ENCODE data around the gene NTN4. TPM values are rescaled to one million over a fixed set of nuclear protein-coding genes. Genes with fewer than 3 reads are reported as not detected.
"Not testable (repeated sequence)": the region's sequence is repeated elsewhere in the genome, so short reads cannot be mapped to it uniquely, and the experiment has no call there.

NTN4 gene
- total RNA-seq, 1 donor, result 135 TPM

GRCh38 chr12:95736631-95737030 is 53.9 kb downstream of the NTN4 start:
- no peak for DNase-seq (ENCODE audit: low read depth)
- no peak overlapping the region for H3K4me3 ChIP-seq (ENCODE audit: low read depth, low read length)
- no peak for TF ChIP-seq CTCF (IDR thresholded peaks at IDR 0.05; ENCODE audit: insufficient read depth, low read depth, low read length)

GRCh38 chr12:95735728-95736127 is 54.8 kb downstream of the NTN4 start:
- not testable (repeated sequence) for DNase-seq (ENCODE audit: low read depth); H3K4me3 ChIP-seq (ENCODE audit: low read depth, low read length)

- H3K4me3 ChIP-seq (ENCODE audit: low read depth, low read length), result no peak overlapping the region
- TF ChIP-seq CTCF (IDR thresholded peaks at IDR 0.05; ENCODE audit: insufficient read depth, low read depth, low read length), result no peak
- peak; percentile 90 for DNase-seq (ENCODE audit: low read depth)
Observed at GRCh38 chr12:95733141-95733825, 57.3 kb downstream of the NTN4 start.

- no peak overlapping the region for H3K4me3 ChIP-seq (ENCODE audit: low read depth, low read length)
- TF ChIP-seq CTCF (IDR thresholded peaks at IDR 0.05; ENCODE audit: insufficient read depth, low read depth, low read length), result no peak
- no peak for DNase-seq (ENCODE audit: low read depth)
Observed at GRCh38 chr12:95731519-95731958, 59.0 kb downstream of the NTN4 start.

- DNase-seq (ENCODE audit: low read depth), result no peak
- no peak for TF ChIP-seq CTCF (IDR thresholded peaks at IDR 0.05; ENCODE audit: insufficient read depth, low read depth, low read length)
- no peak overlapping the region for H3K4me3 ChIP-seq (ENCODE audit: low read depth, low read length)
Observed at GRCh38 chr12:95730457-95730856, 60.1 kb downstream of the NTN4 start.

- no peak for DNase-seq (ENCODE audit: low read depth)
- H3K4me3 ChIP-seq (ENCODE audit: low read depth, low read length), result no peak overlapping the region
- TF ChIP-seq CTCF (IDR thresholded peaks at IDR 0.05; ENCODE audit: insufficient read depth, low read depth, low read length), result no peak
Observed at GRCh38 chr12:95726903-95727302, 63.7 kb downstream of the NTN4 start.

GRCh38 chr12:95724767-95725166 is 65.8 kb downstream of the NTN4 start:
- no peak for DNase-seq (ENCODE audit: low read depth)
- TF ChIP-seq CTCF (IDR thresholded peaks at IDR 0.05; ENCODE audit: insufficient read depth, low read depth, low read length), result no peak
- no peak overlapping the region for H3K4me3 ChIP-seq (ENCODE audit: low read depth, low read length)

Data from fibroblast of villous mesenchyme (primary cell).